ENCODE data around the gene PHACTR1. TPM values are rescaled to one million over a fixed set of nuclear protein-coding genes. Genes with fewer than 3 reads are reported as not detected.

Gene PHACTR1
- total and polyA plus RNA-seq, 4 donors, result 0.31 to 1.5 (median 0.79) TPM

DNA sequence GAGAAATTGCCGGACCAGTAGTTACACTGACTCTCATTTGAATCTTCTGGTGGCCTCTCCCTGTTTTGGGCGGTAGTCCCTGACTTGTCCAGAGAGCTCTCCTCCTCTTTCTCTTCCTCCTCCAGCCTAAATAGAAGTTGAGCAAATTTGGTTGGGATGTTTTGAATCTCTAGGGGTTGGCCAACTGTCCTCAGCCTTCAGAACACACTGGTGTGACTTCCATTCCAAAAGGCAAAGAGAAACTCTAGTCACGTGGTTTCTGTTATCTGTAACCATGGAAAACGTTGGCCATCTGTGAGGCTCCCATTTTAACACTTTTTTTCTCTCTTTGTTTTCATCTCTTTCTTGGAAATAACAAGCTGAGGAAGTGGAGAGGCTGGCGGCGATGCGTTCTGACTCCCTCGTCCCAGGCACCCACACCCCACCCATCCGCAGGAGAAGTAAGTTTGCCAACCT, 336.5 kb downstream of the PHACTR1 start:
- Histone ChIP-seq H3K27ac (ENCODE audit: low read depth in 1 of 2, low read length in 2 of 2) (no peak overlapping the region), H3K36me3 (ENCODE audit: control insufficient read depth in 4 of 4, insufficient read depth in 3 of 4, low read depth in 1 of 4, low read length in 3 of 4) (no peaks in the 10 kb centered on the region), H3K9me3 (ENCODE audit: control insufficient read depth in 4 of 4, low read length in 3 of 4) (no peaks in the 10 kb centered on the region), H3K4me1 (ENCODE audit: control insufficient read depth in 4 of 4, insufficient read depth in 4 of 4, low read length in 3 of 4) (no peaks in the 10 kb centered on the region), H3K9ac (ENCODE audit: low read depth in 1 of 2, low read length in 2 of 2) (no peak overlapping the region), H3K27me3 (ENCODE audit: control insufficient read depth in 4 of 4, insufficient read depth in 4 of 4, low read length in 3 of 4) (peaks cover 0 to 3% (median 0%) of the 10 kb centered on the region in 4 donors), H3K4me3 (ENCODE audit: low read depth in 1 of 3, low read length in 3 of 3) (no peak overlapping the region)
- no peak for DNase-seq (ENCODE audit: low spot score)
- WGBS, result 75% methylated on average over 9 of the region's 9 CpGs
- TF ChIP-seq, protein P1, sequence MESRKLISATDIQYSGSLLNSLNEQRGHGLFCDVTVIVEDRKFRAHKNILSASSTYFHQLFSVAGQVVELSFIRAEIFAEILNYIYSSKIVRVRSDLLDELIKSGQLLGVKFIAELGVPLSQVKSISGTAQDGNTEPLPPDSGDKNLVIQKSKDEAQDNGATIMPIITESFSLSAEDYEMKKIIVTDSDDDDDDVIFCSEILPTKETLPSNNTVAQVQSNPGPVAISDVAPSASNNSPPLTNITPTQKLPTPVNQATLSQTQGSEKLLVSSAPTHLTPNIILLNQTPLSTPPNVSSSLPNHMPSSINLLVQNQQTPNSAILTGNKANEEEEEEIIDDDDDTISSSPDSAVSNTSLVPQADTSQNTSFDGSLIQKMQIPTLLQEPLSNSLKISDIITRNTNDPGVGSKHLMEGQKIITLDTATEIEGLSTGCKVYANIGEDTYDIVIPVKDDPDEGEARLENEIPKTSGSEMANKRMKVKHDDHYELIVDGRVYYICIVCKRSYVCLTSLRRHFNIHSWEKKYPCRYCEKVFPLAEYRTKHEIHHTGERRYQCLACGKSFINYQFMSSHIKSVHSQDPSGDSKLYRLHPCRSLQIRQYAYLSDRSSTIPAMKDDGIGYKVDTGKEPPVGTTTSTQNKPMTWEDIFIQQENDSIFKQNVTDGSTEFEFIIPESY (IDR thresholded peaks at IDR 0.05), result no peak
- no peak for TF ChIP-seq FOXA1 (IDR thresholded peaks at IDR 0.05)
- TF ChIP-seq, protein P2, sequence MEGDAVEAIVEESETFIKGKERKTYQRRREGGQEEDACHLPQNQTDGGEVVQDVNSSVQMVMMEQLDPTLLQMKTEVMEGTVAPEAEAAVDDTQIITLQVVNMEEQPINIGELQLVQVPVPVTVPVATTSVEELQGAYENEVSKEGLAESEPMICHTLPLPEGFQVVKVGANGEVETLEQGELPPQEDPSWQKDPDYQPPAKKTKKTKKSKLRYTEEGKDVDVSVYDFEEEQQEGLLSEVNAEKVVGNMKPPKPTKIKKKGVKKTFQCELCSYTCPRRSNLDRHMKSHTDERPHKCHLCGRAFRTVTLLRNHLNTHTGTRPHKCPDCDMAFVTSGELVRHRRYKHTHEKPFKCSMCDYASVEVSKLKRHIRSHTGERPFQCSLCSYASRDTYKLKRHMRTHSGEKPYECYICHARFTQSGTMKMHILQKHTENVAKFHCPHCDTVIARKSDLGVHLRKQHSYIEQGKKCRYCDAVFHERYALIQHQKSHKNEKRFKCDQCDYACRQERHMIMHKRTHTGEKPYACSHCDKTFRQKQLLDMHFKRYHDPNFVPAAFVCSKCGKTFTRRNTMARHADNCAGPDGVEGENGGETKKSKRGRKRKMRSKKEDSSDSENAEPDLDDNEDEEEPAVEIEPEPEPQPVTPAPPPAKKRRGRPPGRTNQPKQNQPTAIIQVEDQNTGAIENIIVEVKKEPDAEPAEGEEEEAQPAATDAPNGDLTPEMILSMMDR (IDR thresholded peaks at IDR 0.05; ENCODE audit: low read depth, low read length, missing input control), result no peak
- no peak for TF ChIP-seq TAF1 (conservative IDR thresholded peaks at IDR 0.05)
- TF ChIP-seq YY1 (IDR thresholded peaks at IDR 0.05), result no peak
- TF ChIP-seq, protein P3, sequence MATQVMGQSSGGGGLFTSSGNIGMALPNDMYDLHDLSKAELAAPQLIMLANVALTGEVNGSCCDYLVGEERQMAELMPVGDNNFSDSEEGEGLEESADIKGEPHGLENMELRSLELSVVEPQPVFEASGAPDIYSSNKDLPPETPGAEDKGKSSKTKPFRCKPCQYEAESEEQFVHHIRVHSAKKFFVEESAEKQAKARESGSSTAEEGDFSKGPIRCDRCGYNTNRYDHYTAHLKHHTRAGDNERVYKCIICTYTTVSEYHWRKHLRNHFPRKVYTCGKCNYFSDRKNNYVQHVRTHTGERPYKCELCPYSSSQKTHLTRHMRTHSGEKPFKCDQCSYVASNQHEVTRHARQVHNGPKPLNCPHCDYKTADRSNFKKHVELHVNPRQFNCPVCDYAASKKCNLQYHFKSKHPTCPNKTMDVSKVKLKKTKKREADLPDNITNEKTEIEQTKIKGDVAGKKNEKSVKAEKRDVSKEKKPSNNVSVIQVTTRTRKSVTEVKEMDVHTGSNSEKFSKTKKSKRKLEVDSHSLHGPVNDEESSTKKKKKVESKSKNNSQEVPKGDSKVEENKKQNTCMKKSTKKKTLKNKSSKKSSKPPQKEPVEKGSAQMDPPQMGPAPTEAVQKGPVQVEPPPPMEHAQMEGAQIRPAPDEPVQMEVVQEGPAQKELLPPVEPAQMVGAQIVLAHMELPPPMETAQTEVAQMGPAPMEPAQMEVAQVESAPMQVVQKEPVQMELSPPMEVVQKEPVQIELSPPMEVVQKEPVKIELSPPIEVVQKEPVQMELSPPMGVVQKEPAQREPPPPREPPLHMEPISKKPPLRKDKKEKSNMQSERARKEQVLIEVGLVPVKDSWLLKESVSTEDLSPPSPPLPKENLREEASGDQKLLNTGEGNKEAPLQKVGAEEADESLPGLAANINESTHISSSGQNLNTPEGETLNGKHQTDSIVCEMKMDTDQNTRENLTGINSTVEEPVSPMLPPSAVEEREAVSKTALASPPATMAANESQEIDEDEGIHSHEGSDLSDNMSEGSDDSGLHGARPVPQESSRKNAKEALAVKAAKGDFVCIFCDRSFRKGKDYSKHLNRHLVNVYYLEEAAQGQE (IDR thresholded peaks at IDR 0.05), result no peak
- TF ChIP-seq HNF4G (IDR thresholded peaks at IDR 0.05), result no peak
- TF ChIP-seq NR2F2 (IDR thresholded peaks at IDR 0.05), result no peak
- no peak for TF ChIP-seq RXRA (IDR thresholded peaks at IDR 0.05)
- TF ChIP-seq, protein P4, sequence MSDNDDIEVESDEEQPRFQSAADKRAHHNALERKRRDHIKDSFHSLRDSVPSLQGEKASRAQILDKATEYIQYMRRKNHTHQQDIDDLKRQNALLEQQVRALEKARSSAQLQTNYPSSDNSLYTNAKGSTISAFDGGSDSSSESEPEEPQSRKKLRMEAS (IDR thresholded peaks at IDR 0.05), result no peak
- no peak for TF ChIP-seq JUND (IDR thresholded peaks at IDR 0.05)
- no peak for TF ChIP-seq RAD21 (IDR thresholded peaks at IDR 0.05)
- TF ChIP-seq SP1 (IDR thresholded peaks at IDR 0.05), result no peak
- no peak for TF ChIP-seq FOXA2 (IDR thresholded peaks at IDR 0.05)

DNA sequence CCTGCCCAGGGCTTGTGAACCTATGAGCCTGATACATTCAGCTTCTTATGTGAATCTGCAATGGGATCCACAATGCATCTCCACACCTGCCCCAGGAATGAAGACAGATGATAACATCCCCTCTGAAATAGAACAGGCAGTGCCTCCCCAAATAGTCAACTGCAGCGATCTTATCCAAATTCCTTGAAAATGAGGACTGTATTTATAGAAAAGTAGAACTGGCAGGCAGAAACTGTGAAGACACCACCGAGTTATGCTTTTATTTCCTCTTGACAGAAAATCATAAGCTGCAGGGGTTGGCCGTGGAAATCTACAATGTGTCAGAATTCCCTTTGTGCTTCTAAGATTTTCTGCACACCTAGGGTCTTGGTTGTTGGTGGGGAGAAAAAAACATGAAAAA, 341.5 kb downstream of the PHACTR1 start:
- Histone ChIP-seq H3K27me3 (ENCODE audit: control insufficient read depth in 4 of 4, insufficient read depth in 4 of 4, low read length in 3 of 4) (no peaks in the 10 kb centered on the region), H3K4me1 (ENCODE audit: control insufficient read depth in 4 of 4, insufficient read depth in 4 of 4, low read length in 3 of 4) (no peaks in the 10 kb centered on the region), H3K27ac (ENCODE audit: low read depth in 1 of 2, low read length in 2 of 2) (no peak overlapping the region), H3K4me3 (ENCODE audit: low read depth in 1 of 3, low read length in 3 of 3) (no peak overlapping the region), H3K36me3 (ENCODE audit: control insufficient read depth in 4 of 4, insufficient read depth in 3 of 4, low read depth in 1 of 4, low read length in 3 of 4) (no peaks in the 10 kb centered on the region), H3K9ac (ENCODE audit: low read depth in 1 of 2, low read length in 2 of 2) (no peak overlapping the region), H3K9me3 (ENCODE audit: control insufficient read depth in 4 of 4, low read length in 3 of 4) (peaks cover 0 to 3% (median 0%) of the 10 kb centered on the region in 4 donors)
- 84% methylated on average over 3 of the region's 3 CpGs for WGBS
- DNase-seq (ENCODE audit: low spot score), result no peak
- TF ChIP-seq RAD21 (IDR thresholded peaks at IDR 0.05), result no peak
- no peak for TF ChIP-seq FOXA1 (IDR thresholded peaks at IDR 0.05)
- TF ChIP-seq GABPA (IDR thresholded peaks at IDR 0.05 in 1 of 2, conservative IDR thresholded peaks at IDR 0.05 in 1 of 2), result no peak
- no peak for TF ChIP-seq JUND (IDR thresholded peaks at IDR 0.05)
- no peak for TF ChIP-seq RXRA (IDR thresholded peaks at IDR 0.05)
- TF ChIP-seq YY1 (IDR thresholded peaks at IDR 0.05), result no peak
- TF ChIP-seq HNF4G (IDR thresholded peaks at IDR 0.05), result no peak
- no peak for TF ChIP-seq HNF4A (conservative IDR thresholded peaks at IDR 0.05)
- TF ChIP-seq, protein P5, sequence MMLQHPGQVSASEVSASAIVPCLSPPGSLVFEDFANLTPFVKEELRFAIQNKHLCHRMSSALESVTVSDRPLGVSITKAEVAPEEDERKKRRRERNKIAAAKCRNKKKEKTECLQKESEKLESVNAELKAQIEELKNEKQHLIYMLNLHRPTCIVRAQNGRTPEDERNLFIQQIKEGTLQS (IDR thresholded peaks at IDR 0.05), result no peak
- TF ChIP-seq, protein P4 (IDR thresholded peaks at IDR 0.05), result no peak
- no peak for TF ChIP-seq FOXA2 (IDR thresholded peaks at IDR 0.05)
- TF ChIP-seq, protein P3 (IDR thresholded peaks at IDR 0.05), result no peak

Data from liver (tissue), 9 donors.